ENCODE data around the gene P3H2. TPM values are rescaled to one million over a fixed set of nuclear protein-coding genes. Genes with fewer than 3 reads are reported as not detected.

The P3H2 gene
- total RNA-seq, 1 experiment from 2014 or later: 0.76 TPM

GRCh38 chr3:190127195-190127594 lies 6.5 kb upstream of the P3H2 start:
- Histone ChIP-seq H3K27me3 (ENCODE audit: insufficient read depth, low read length) (no peaks in the 10 kb centered on the region), H3K79me2 (ENCODE audit: insufficient read depth, low read length) (no peaks in the 10 kb centered on the region), H3K4me3 (replicated peaks in 1 of 2; ENCODE audit: low read depth in 1 of 2, low read length in 2 of 2) (no peak overlapping the region), H2AFZ (ENCODE audit: low read depth, low read length, poor library complexity, severe bottlenecking) (no peak overlapping the region), H3K36me3 (ENCODE audit: control insufficient read depth in 1 of 2, insufficient read depth in 2 of 2, low read length in 2 of 2) (no peaks in the 10 kb centered on the region), H3K9me3 (ENCODE audit: control insufficient read depth in 1 of 2, insufficient read depth in 1 of 2, low read depth in 1 of 2, low read length in 2 of 2) (no peaks in the 10 kb centered on the region), H3K4me1 (ENCODE audit: control insufficient read depth in 1 of 2, insufficient read depth in 2 of 2, low read length in 2 of 2) (peaks cover 2 to 5% of the 10 kb centered on the region in 2 experiments; a peak in 2 of 4 replicates), H3K9me2 (ENCODE audit: insufficient read depth) (no peaks in the 10 kb centered on the region), H4K20me1 (ENCODE audit: insufficient read depth) (no peaks in the 10 kb centered on the region), H3K9ac (ENCODE audit: low read length) (no peak overlapping the region), H3K27ac (ENCODE audit: low read depth, low read length) (no peak overlapping the region), H3K4me2 (ENCODE audit: low read length) (no peak overlapping the region)
- ATAC-seq (no peak), DNase-seq (ENCODE audit: low read depth, low spot score) (no peak)
- POLR2A ChIA-PET: no interaction called here
- no TSS peak for BruUV-seq (replicated peaks)
- CTCF ChIA-PET: no interaction called here
- RAD21 ChIA-PET (ENCODE audit: low non-redundant PET in 1 of 2, low total read pairs in 2 of 2, uncharacterized antibody in 2 of 2, unreplicated experiment in 2 of 2): no interaction called here
- no peak for TF ChIP-seq JUND (IDR thresholded peaks at IDR 0.05)
- TF ChIP-seq ZBTB33 (IDR thresholded peaks at IDR 0.05; ENCODE audit: extremely low read depth, insufficient replicate concordance, low read length): no peak
- no peak for TF ChIP-seq ELF1 (IDR thresholded peaks at IDR 0.05; ENCODE audit: borderline replicate concordance, low read depth)
- no peak for TF ChIP-seq CTCF (IDR thresholded peaks at IDR 0.05 in 2 of 3, conservative IDR thresholded peaks at IDR 0.05 in 1 of 3; ENCODE audit: borderline replicate concordance in 1 of 3, insufficient read depth in 1 of 3, low read depth in 2 of 3, low read length in 2 of 3)
- TF ChIP-seq ZFX (IDR thresholded peaks at IDR 0.05): no peak
- no peak for TF ChIP-seq POLR2AphosphoS5 (IDR thresholded peaks at IDR 0.05; ENCODE audit: low read depth, low read length)
- TF ChIP-seq SRF (IDR thresholded peaks at IDR 0.05; ENCODE audit: low read depth): no peak
- no peak for TF ChIP-seq ATF3 (IDR thresholded peaks at IDR 0.05)
- no peak for TF ChIP-seq TCF7L2 (IDR thresholded peaks at IDR 0.05; ENCODE audit: borderline replicate concordance, extremely low read depth, insufficient read depth, insufficient read length)
- TF ChIP-seq EZH2phosphoT487 (IDR thresholded peaks at IDR 0.05; ENCODE audit: borderline replicate concordance): no peak
- TF ChIP-seq CBX3 (IDR thresholded peaks at IDR 0.05; ENCODE audit: low read depth): no peak
- no peak for TF ChIP-seq REST (IDR thresholded peaks at IDR 0.05; ENCODE audit: low read depth)
- TF ChIP-seq YY1 (IDR thresholded peaks at IDR 0.05; ENCODE audit: extremely low read depth, insufficient replicate concordance, low read depth, low read length): no peak
- no peak for TF ChIP-seq MAX (IDR thresholded peaks at IDR 0.05)
- no peak for TF ChIP-seq FOSL1 (IDR thresholded peaks at IDR 0.05; ENCODE audit: low read depth)
- no peak for TF ChIP-seq RAD21 (IDR thresholded peaks at IDR 0.05; ENCODE audit: low read depth)
- intact Hi-C loops (cut with micrococcal nuclease): no loop called here

All from HCT116 (cell line).